K562 (cell line): ENCODE measurements around the gene PPP1CC. TPM values are rescaled to one million over a fixed set of nuclear protein-coding genes. Genes with fewer than 3 reads are reported as not detected.
A peak's percentile ranks its signal among the peaks of the same experiment; 100 is the strongest.

ENCODE experiments used
- ATAC-seq: fragments of 200-7000 bp; cut with Tn5 transposase; 3 replicates; pipeline ENCODE4 v1.9.1; 2020; ENCODE audit warnings: moderate library complexity
- BruUV-seq: library from RNA; stranded (reverse); fragments of 400-500 nt; replicated peaks from 2 replicates; lab custom pipeline; 2021; lab: Mats Ljungman, UMichigan
- CTCF ChIA-PET: fragments of 300-600 bp; formaldehyde crosslinking; extraction: SDS; loops from one replicate; lab custom pipeline; 2021; ENCODE audit warnings: low intra/inter-chr PET ratio; lab: Yijun Ruan, JAX
- POLR2A ChIA-PET: fragments of 300-600, 350-650 bp; sonication (Branson Sonifier 250); formaldehyde crosslinking; extraction: SDS; loops from one replicate; lab custom pipeline; 2021; ENCODE audit warnings: antibody characterized with exemption, inconsistent platforms; lab: Yijun Ruan, JAX
- DNase-seq, 4 experiments: peaks; one replicate each; pipeline versions ENCODE4 v3.0.0 to v3.0.0-alpha.2; 2011 to 2018; ENCODE audit warnings: low spot score in 3 of 4, mixed read lengths in 3 of 4; ENCODE audit errors: extremely low read depth in 1 of 4
- FAIRE-seq: peaks from 2 replicates; lab custom pipeline; 2011; peaks lifted over from hg19 to GRCh38; lab: Jason Lieb, UNC
- H2AFZ ChIP-seq: 2 replicates; pipeline ENCODE4 v1.6.0; 2011; ENCODE audit warnings: low read depth, low read length, control low read depth, inconsistent platforms
- H3K27ac ChIP-seq: fragments of 200-600 bp; 3 replicates; pipeline ENCODE4 v1.8.0; 2011; ENCODE audit warnings: low read depth, mild to moderate bottlenecking, control low read depth, inconsistent platforms, low read length, moderate library complexity, mixed read lengths; ENCODE audit errors: extremely low read depth
- H3K27me3 ChIP-seq, 2 experiments: fragments of 300-600 bp in 1 of 2; 2 replicates in 1 of 2; 3 replicates in 1 of 2; pipeline versions ENCODE4 v1.6.0 to v1.8.0; 2011; ENCODE audit warnings: inconsistent platforms in 2 of 2, low read length in 2 of 2, mild to moderate bottlenecking in 1 of 2, mixed read lengths in 1 of 2, moderate library complexity in 1 of 2; ENCODE audit not compliant: control insufficient read depth in 2 of 2, insufficient read depth in 2 of 2
- H3K36me3 ChIP-seq: fragments of 300-600 bp; 3 replicates; pipeline ENCODE4 v1.8.0; 2011; ENCODE audit warnings: mild to moderate bottlenecking, low read length, inconsistent platforms; ENCODE audit not compliant: control insufficient read depth, insufficient read depth
- H3K4me1 ChIP-seq, 2 experiments: fragments of 200-600 bp in 1 of 2; replicated peaks in 1 of 2; 2 replicates in 1 of 2; 3 replicates in 1 of 2; pipeline versions ENCODE4 v1.5.1 to v1.8.0; 2011; ENCODE audit warnings: inconsistent platforms in 2 of 2, low read length in 2 of 2, mild to moderate bottlenecking in 1 of 2, mixed read lengths in 1 of 2, moderate library complexity in 1 of 2; ENCODE audit not compliant: control insufficient read depth in 2 of 2, insufficient read depth in 2 of 2
- H3K4me2 ChIP-seq: 2 replicates; pipeline ENCODE4 v1.6.1; 2011; ENCODE audit warnings: low read length, control low read depth, inconsistent platforms, mixed read lengths; ENCODE audit not compliant: insufficient read depth
- H3K4me3 ChIP-seq: fragments of 200-600 bp; sonication (generic), shearing (Covaris generic); 2 replicates; pipeline ENCODE4 v1.5.1; 2016; ENCODE audit warnings: control low read depth, inconsistent platforms
- H3K79me2 ChIP-seq: fragments of 200-600 bp; 3 replicates; pipeline ENCODE4 v1.8.0; 2011; ENCODE audit warnings: low read length, inconsistent platforms; ENCODE audit not compliant: control insufficient read depth, insufficient read depth
- H3K9ac ChIP-seq, 2 experiments: 2 replicates each; pipeline versions ENCODE4 v1.6.0 to v1.6.1; 2011; ENCODE audit warnings: low read depth in 2 of 2, low read length in 2 of 2, control low read depth in 1 of 2, inconsistent platforms in 1 of 2, mild to moderate bottlenecking in 1 of 2, mixed read lengths in 1 of 2; ENCODE audit not compliant: insufficient read depth in 1 of 2
- H3K9me1 ChIP-seq: one replicate; pipeline ENCODE4 v1.6.0; 2011; ENCODE audit warnings: inconsistent platforms, mild to moderate bottlenecking, low read length, moderate library complexity; ENCODE audit not compliant: control insufficient read depth, insufficient read depth
- H3K9me3 ChIP-seq: replicated peaks from 2 replicates; pipeline ENCODE4 v1.5.1; 2011; ENCODE audit warnings: low read depth, low read length, inconsistent platforms; ENCODE audit not compliant: control insufficient read depth, insufficient read depth
- H4K20me1 ChIP-seq: replicated peaks from 2 replicates; pipeline ENCODE4 v1.6.1; 2011; ENCODE audit warnings: low read length, inconsistent platforms, mixed read lengths; ENCODE audit not compliant: control insufficient read depth, insufficient read depth
- C11orf30 ChIP-seq: fragments of 450-650 bp; IDR thresholded peaks from 2 replicates; pipeline ENCODE4 v1.6.1; 2016; ENCODE audit warnings: low read depth, mild to moderate bottlenecking
- CREM ChIP-seq: IDR thresholded peaks from 2 replicates; pipeline ENCODE4 v1.6.1; 2014; ENCODE audit warnings: antibody characterized with exemption, low read depth
- NCOR1 ChIP-seq: fragments of 450-650 bp; IDR thresholded peaks from 2 replicates; pipeline ENCODE4 v1.6.1; 2016; ENCODE audit warnings: mild to moderate bottlenecking, moderate library complexity
- RBM25 ChIP-seq: fragments of 200-400 bp; formaldehyde crosslinking; IDR thresholded peaks from 2 replicates; pipeline ENCODE4 v1.6.1; 2018; ENCODE audit warnings: low read length, low read depth, moderate library complexity; ENCODE audit not compliant: severe bottlenecking
- SMARCA5 ChIP-seq: fragments of 450-650 bp; IDR thresholded peaks from 2 replicates; pipeline ENCODE4 v1.6.1; 2016
- TBL1XR1 ChIP-seq, 2 experiments: IDR thresholded peaks; 2 replicates each; pipeline ENCODE4 v1.6.1; 2012; ENCODE audit warnings: improper control_type of control experiment in 2 of 2, low read length in 2 of 2, mild to moderate bottlenecking in 1 of 2
- WGBS: fragments of 100-300 bp; shearing (Covaris generic); methylation state at CpG from one replicate; pipeline ENCODE4 v1.1.6; 2016; ENCODE audit warnings: low coverage, mixed read lengths; ENCODE audit not compliant: insufficient coverage; ENCODE audit errors: missing lambda C conversion rate; 5-methylcytosine and 5-hydroxymethylcytosine counted together
- in situ Hi-C: fragments of 300-500 bp; cut with MboI; formaldehyde crosslinking; loops from 4 replicates; pipeline ENCODE4 v1.15.0; 2018; ENCODE audit warnings: inconsistent platforms, mixed read lengths
- intact Hi-C: fragments of 100-400 bp; cut with micrococcal nuclease; formaldehyde crosslinking; loops from 2 replicates; pipeline ENCODE4 v1.14.2; 2022
- polyA plus RNA-seq, 8 experiments: library from polyadenylated mRNA; depleted of rRNA in 4 of 8; stranded (reverse) in 5 of 8; unstranded in 3 of 8; fragments of >200 nt; fragmentation: Nextera tagmentation in 2 of 8; fragmentation: Illumina TruSeq in 1 of 8; extraction: Ambion mirVana in 2 of 8; extraction: Trizol in 1 of 8; gene quantifications; 2 replicates each; pipeline versions ENCODE4 v1.2.1 to v1.2.3, GENCODE V29; 2011 to 2014; ENCODE audit warnings: inconsistent platforms in 1 of 8, missing spikeins in 1 of 8
- total RNA-seq, 7 experiments: library from RNA; depleted of rRNA in 6 of 7; stranded (reverse); fragments of >200 nt in 6 of 7; fragmentation: Illumina TruSeq in 2 of 7; extraction: Trizol in 2 of 7; gene quantifications; 2 replicates each; pipeline versions ENCODE4 v1.2.1 to v1.2.3, GENCODE V29; 2011 to 2021; ENCODE audit warnings: low replicate concordance in 1 of 7
- TF ChIP-seq, protein P1 (sequence below): fragments of 250-450 bp; sonication (Bioruptor Pico); IDR thresholded peaks from 2 replicates; pipeline ENCODE4 v1.6.1; 2021; ENCODE audit warnings: mild to moderate bottlenecking

PPP1CC gene
- total and polyA plus RNA-seq, 9 of the 15 experiments (the other 6 are each of a cell fraction or from before 2014, with no cell fraction given) = 67.4 to 286 (median 195) TPM

GRCh38 chr12:110687396-110688169 lies 55.1 kb downstream of the PPP1CC start (continued):
- TF ChIP-seq CREM = 0 out of 2 replicates have a peak, but pooled peaks have one; percentile 15

GRCh38 chr12:110686294-110686903 lies 56.3 kb downstream of the PPP1CC start:
- DNase-seq = peak in 1 of 4 experiments; percentile 3
- ChIA-PET POLR2A (interaction anchor here (0.9 kb wide), 1 partner anchor 51 kb away, joined by 3 read pairs; no protein-coding TSS in a partner anchor), CTCF (no interaction called here)
- H3K9me3 ChIP-seq = no peaks in the 10 kb centered on the region
- peaks cover 17 to 35% of the 10 kb centered on the region in 2 experiments; a peak in 4 of 5 replicates for H3K27me3 ChIP-seq
- no peak overlapping the region for H3K4me2 ChIP-seq
- in situ Hi-C loops (no loop called here), intact Hi-C loops (no loop called here)
- no peak overlapping the region for H2AFZ ChIP-seq
- H3K9me1 ChIP-seq = peaks cover 5% of the 10 kb centered on the region
- peaks cover 26 to 30% of the 10 kb centered on the region in 2 experiments for H3K4me1 ChIP-seq
- no peak overlapping the region for H3K27ac ChIP-seq
- no peak overlapping the region for H3K4me3 ChIP-seq
- H3K79me2 ChIP-seq = no peaks in the 10 kb centered on the region
- no peak for TF ChIP-seq C11orf30
- TF ChIP-seq SMARCA5 = 0 out of 2 replicates have a peak, but pooled peaks have one; percentile 28
- TF ChIP-seq RBM25 = peak; percentile 98
- TF ChIP-seq NCOR1 = no peak
- no peak for TF ChIP-seq TBL1XR1 (IDR thresholded peaks at IDR 0.05; ENCODE audit: low read length in 2 of 2)
- TF ChIP-seq, protein P1, sequence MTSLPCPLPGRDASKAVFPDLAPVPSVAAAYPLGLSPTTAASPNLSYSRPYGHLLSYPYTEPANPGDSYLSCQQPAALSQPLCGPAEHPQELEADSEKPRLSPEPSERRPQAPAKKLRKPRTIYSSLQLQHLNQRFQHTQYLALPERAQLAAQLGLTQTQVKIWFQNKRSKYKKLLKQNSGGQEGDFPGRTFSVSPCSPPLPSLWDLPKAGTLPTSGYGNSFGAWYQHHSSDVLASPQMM (CRISPR knock-in tag) = no peak
- no peaks in the 10 kb centered on the region for H3K36me3 ChIP-seq
- WGBS = 14% methylated on average over 3 of the region's 3 CpGs
- ATAC-seq = no peak
- FAIRE-seq = no peak
- no TSS peak for BruUV-seq
- H3K9ac ChIP-seq = no peak overlapping the region
- H4K20me1 ChIP-seq = no peaks in the 10 kb centered on the region; the same call in none of the 2 replicates
